Mucosa of rectum (tissue), 2 donors: ENCODE data around the gene SALL3.

ENCODE experiments used
- H3K27ac ChIP-seq, 2 donors: one replicate each; pipeline ENCODE4 v1.7.0; 2013; ENCODE audit warnings: inconsistent platforms in 2 of 2, low read depth in 2 of 2, low read length in 2 of 2
- H3K27me3 ChIP-seq, 2 donors: one replicate each; pipeline ENCODE4 v1.7.0; 2013; ENCODE audit warnings: low read length in 2 of 2; ENCODE audit not compliant: control insufficient read depth in 2 of 2, insufficient read depth in 2 of 2
- H3K36me3 ChIP-seq, 2 donors: one replicate each; pipeline ENCODE4 v1.7.0; 2013; ENCODE audit warnings: low read length in 2 of 2; ENCODE audit not compliant: control insufficient read depth in 2 of 2, insufficient read depth in 2 of 2
- H3K4me1 ChIP-seq, 2 donors: one replicate each; pipeline ENCODE4 v1.7.0; 2013; ENCODE audit warnings: low read length in 2 of 2, mild to moderate bottlenecking in 1 of 2; ENCODE audit not compliant: control insufficient read depth in 2 of 2, insufficient read depth in 2 of 2
- H3K4me3 ChIP-seq, 2 donors: one replicate each; pipeline ENCODE4 v1.7.0; 2013; ENCODE audit warnings: low read length in 2 of 2
- H3K9ac ChIP-seq, 2 donors: one replicate each; pipeline ENCODE4 v1.7.0; 2013; ENCODE audit warnings: low read length in 2 of 2, low read depth in 1 of 2, mild to moderate bottlenecking in 1 of 2
- H3K9me3 ChIP-seq, 2 donors: one replicate each; pipeline ENCODE4 v1.7.0; 2013; ENCODE audit warnings: low read length in 2 of 2; ENCODE audit not compliant: control insufficient read depth in 2 of 2
- donor health status: healthy.
- donor health status: Normal muscosa, but diverticular disease.

SALL3 gene

GRCh38 chr18:78993014-78993926, 13.7 kb downstream of the SALL3 start:
- no peak overlapping the region for H3K9ac ChIP-seq
- H3K4me1 ChIP-seq: no peaks in the 10 kb centered on the region
- no peaks in the 10 kb centered on the region for H3K9me3 ChIP-seq
- no peak overlapping the region for H3K27ac ChIP-seq
- H3K4me3 ChIP-seq: no peak overlapping the region
- no peaks in the 10 kb centered on the region for H3K27me3 ChIP-seq
- no peaks in the 10 kb centered on the region for H3K36me3 ChIP-seq

- no peak overlapping the region for H3K4me3 ChIP-seq
- H3K27me3 ChIP-seq: no peaks in the 10 kb centered on the region
- H3K27ac ChIP-seq: no peak overlapping the region
- no peak overlapping the region for H3K9ac ChIP-seq
- H3K9me3 ChIP-seq: no peaks in the 10 kb centered on the region
- no peaks in the 10 kb centered on the region for H3K4me1 ChIP-seq
- H3K36me3 ChIP-seq: no peaks in the 10 kb centered on the region
Measured at GRCh38 chr18:78994000-78994399, 14.4 kb downstream of the SALL3 start.

- H3K27me3 ChIP-seq: no peaks in the 10 kb centered on the region
- H3K4me3 ChIP-seq: no peak overlapping the region
- no peak overlapping the region for H3K27ac ChIP-seq
- no peak overlapping the region for H3K9ac ChIP-seq
- no peaks in the 10 kb centered on the region for H3K4me1 ChIP-seq
- no peaks in the 10 kb centered on the region for H3K36me3 ChIP-seq
- no peaks in the 10 kb centered on the region for H3K9me3 ChIP-seq
Measured at GRCh38 chr18:78994531-78994930, 14.9 kb downstream of the SALL3 start.

GRCh38 chr18:78994977-78995582, 15.5 kb downstream of the SALL3 start:
- peaks cover 0 to 2% of the 10 kb centered on the region in 2 donors for H3K27me3 ChIP-seq
- H3K4me3 ChIP-seq: no peak overlapping the region
- H3K9me3 ChIP-seq: no peaks in the 10 kb centered on the region
- no peaks in the 10 kb centered on the region for H3K36me3 ChIP-seq
- no peaks in the 10 kb centered on the region for H3K4me1 ChIP-seq
- H3K27ac ChIP-seq: no peak overlapping the region
- H3K9ac ChIP-seq: no peak overlapping the region

GRCh38 chr18:78995740-78996395, 16.2 kb downstream of the SALL3 start:
- H3K9ac ChIP-seq: no peak overlapping the region
- H3K36me3 ChIP-seq: no peaks in the 10 kb centered on the region
- H3K4me1 ChIP-seq: no peaks in the 10 kb centered on the region
- H3K9me3 ChIP-seq: no peaks in the 10 kb centered on the region
- H3K27ac ChIP-seq: no peak overlapping the region
- H3K27me3 ChIP-seq: peaks cover under 1 to 2% of the 10 kb centered on the region in 2 donors
- H3K4me3 ChIP-seq: no peak overlapping the region

GRCh38 chr18:78996741-78997490, 17.3 kb downstream of the SALL3 start:
- Histone ChIP-seq H3K4me3 (no peak overlapping the region), H3K36me3 (no peaks in the 10 kb centered on the region), H3K4me1 (no peaks in the 10 kb centered on the region), H3K27ac (no peak overlapping the region), H3K9me3 (no peaks in the 10 kb centered on the region), H3K9ac (no peak overlapping the region), H3K27me3 (peaks cover 2 to 4% of the 10 kb centered on the region in 2 donors)

GRCh38 chr18:78998371-78999071, 18.9 kb downstream of the SALL3 start:
- no peaks in the 10 kb centered on the region for H3K36me3 ChIP-seq
- no peak overlapping the region for H3K4me3 ChIP-seq
- no peak overlapping the region for H3K27ac ChIP-seq
- no peaks in the 10 kb centered on the region for H3K9me3 ChIP-seq
- H3K27me3 ChIP-seq: peaks cover 2 to 4% of the 10 kb centered on the region in 2 donors
- H3K4me1 ChIP-seq: no peaks in the 10 kb centered on the region
- no peak overlapping the region for H3K9ac ChIP-seq

GRCh38 chr18:78999939-79000338, 20.3 kb downstream of the SALL3 start:
- H3K9ac ChIP-seq: no peak overlapping the region
- H3K4me3 ChIP-seq: no peak overlapping the region
- H3K27ac ChIP-seq: no peak overlapping the region
- H3K27me3 ChIP-seq: peaks cover 2 to 4% of the 10 kb centered on the region in 2 donors
- H3K4me1 ChIP-seq: no peaks in the 10 kb centered on the region
- H3K36me3 ChIP-seq: no peaks in the 10 kb centered on the region
- no peaks in the 10 kb centered on the region for H3K9me3 ChIP-seq

GRCh38 chr18:79000997-79001396, 21.4 kb downstream of the SALL3 start:
- peaks cover 2 to 4% of the 10 kb centered on the region in 2 donors for H3K27me3 ChIP-seq
- no peaks in the 10 kb centered on the region for H3K4me1 ChIP-seq
- no peak overlapping the region for H3K27ac ChIP-seq
- no peak overlapping the region for H3K4me3 ChIP-seq
- no peak overlapping the region for H3K9ac ChIP-seq
- H3K9me3 ChIP-seq: no peaks in the 10 kb centered on the region
- H3K36me3 ChIP-seq: no peaks in the 10 kb centered on the region
